Mesenchymal stem cell (in vitro differentiated cells and primary cell): ENCODE measurements around the gene ACP1.

Experiments
- DNase-seq: peaks from one replicate; pipeline ENCODE4 v3.0.0-alpha.2; 2013
- H2AFZ ChIP-seq: one replicate; pipeline ENCODE4 v1.6.1; 2013; ENCODE audit warnings: low read depth, mild to moderate bottlenecking, control low read depth, inconsistent platforms, low read length, moderate library complexity
- H2AK5ac ChIP-seq: 2 replicates; pipeline ENCODE4 v1.6.1; 2013; ENCODE audit warnings: low read length, moderate library complexity, mild to moderate bottlenecking, inconsistent platforms; ENCODE audit not compliant: severe bottlenecking
- H2BK120ac ChIP-seq: one replicate; pipeline ENCODE4 v1.6.1; 2013; ENCODE audit warnings: low read depth, mild to moderate bottlenecking, inconsistent platforms, low read length, moderate library complexity
- H2BK12ac ChIP-seq, 2 experiments: one replicate each; pipeline ENCODE4 v1.6.1; 2013; ENCODE audit warnings: inconsistent platforms in 2 of 2, low read length in 2 of 2, mild to moderate bottlenecking in 2 of 2, moderate library complexity in 2 of 2, control low read depth in 1 of 2
- H2BK15ac ChIP-seq: one replicate; pipeline ENCODE4 v1.6.1; 2013; ENCODE audit warnings: mild to moderate bottlenecking, low read depth, inconsistent platforms; ENCODE audit not compliant: poor library complexity, severe bottlenecking
- H2BK5ac ChIP-seq: 2 replicates; pipeline ENCODE4 v1.6.1; 2013; ENCODE audit warnings: low read depth, mild to moderate bottlenecking, low read length, control low read depth, inconsistent platforms; ENCODE audit not compliant: poor library complexity, severe bottlenecking
- H3K14ac ChIP-seq, 2 experiments: one replicate each; pipeline ENCODE4 v1.6.1; 2013; ENCODE audit warnings: inconsistent platforms in 2 of 2, low read length in 2 of 2, control low read depth in 1 of 2, mild to moderate bottlenecking in 1 of 2, moderate library complexity in 1 of 2
- H3K18ac ChIP-seq, 2 experiments: one replicate each; pipeline ENCODE4 v1.6.1; 2013; ENCODE audit warnings: inconsistent platforms in 2 of 2, low read length in 2 of 2, control low read depth in 1 of 2, low read depth in 1 of 2, mild to moderate bottlenecking in 1 of 2
- H3K23ac ChIP-seq, 2 experiments: one replicate each; pipeline ENCODE4 v1.6.1; 2013; ENCODE audit warnings: inconsistent platforms in 2 of 2, low read length in 2 of 2, mild to moderate bottlenecking in 2 of 2, moderate library complexity in 2 of 2, control low read depth in 1 of 2
- H3K27ac ChIP-seq: 2 replicates; pipeline ENCODE4 v1.5.1; 2013; ENCODE audit warnings: mild to moderate bottlenecking, moderate library complexity, low read length, control low read depth, inconsistent platforms; ENCODE audit not compliant: poor library complexity, severe bottlenecking
- H3K27me3 ChIP-seq, 2 experiments: 2 replicates each; pipeline versions ENCODE4 v1.6.1 to v1.7.0; 2013; ENCODE audit warnings: low read length in 2 of 2, mild to moderate bottlenecking in 2 of 2, moderate library complexity in 2 of 2, control low read depth in 1 of 2, inconsistent platforms in 1 of 2; ENCODE audit not compliant: control insufficient read depth in 1 of 2, insufficient read depth in 1 of 2
- H3K36me3 ChIP-seq, 2 experiments: 2 replicates each; pipeline versions ENCODE4 v1.6.1 to v1.7.0; 2013; ENCODE audit warnings: low read length in 2 of 2, control low read depth in 1 of 2, inconsistent platforms in 1 of 2, low read depth in 1 of 2, mild to moderate bottlenecking in 1 of 2; ENCODE audit not compliant: insufficient read depth in 2 of 2, control insufficient read depth in 1 of 2
- H3K4ac ChIP-seq, 2 experiments: one replicate each; pipeline ENCODE4 v1.6.1; 2013; ENCODE audit warnings: inconsistent platforms in 2 of 2, low read length in 2 of 2, mild to moderate bottlenecking in 2 of 2, moderate library complexity in 2 of 2, control low read depth in 1 of 2, low read depth in 1 of 2
- H3K4me1 ChIP-seq: 2 replicates; pipeline ENCODE4 v1.6.1; 2013; ENCODE audit warnings: low read depth, low read length, control low read depth; ENCODE audit not compliant: control insufficient read depth, insufficient read depth
- H3K4me2 ChIP-seq: 2 replicates; pipeline ENCODE4 v1.6.1; 2013; ENCODE audit warnings: low read length, mild to moderate bottlenecking, inconsistent platforms; ENCODE audit not compliant: poor library complexity, severe bottlenecking
- H3K4me3 ChIP-seq, 2 experiments: 2 replicates each; pipeline versions ENCODE4 v1.5.1 to v1.7.0; 2013; ENCODE audit warnings: low read length in 2 of 2, mild to moderate bottlenecking in 2 of 2, control low read depth in 1 of 2, low read depth in 1 of 2; ENCODE audit not compliant: insufficient read depth in 1 of 2
- H3K79me1 ChIP-seq: replicated peaks from 2 replicates; pipeline ENCODE4 v1.6.1; 2013; ENCODE audit warnings: mild to moderate bottlenecking, control low read depth, low read length, inconsistent platforms; ENCODE audit not compliant: poor library complexity, severe bottlenecking
- H3K9ac ChIP-seq: 2 replicates; pipeline ENCODE4 v1.7.0; 2013; ENCODE audit warnings: mild to moderate bottlenecking, low read length, moderate library complexity
- H3K9me3 ChIP-seq: 2 replicates; pipeline ENCODE4 v1.7.0; 2013; ENCODE audit warnings: mild to moderate bottlenecking, low read length; ENCODE audit not compliant: control insufficient read depth
- H4K8ac ChIP-seq: one replicate; pipeline ENCODE4 v1.6.1; 2013; ENCODE audit warnings: inconsistent platforms, mild to moderate bottlenecking, low read length, moderate library complexity
- H4K91ac ChIP-seq: one replicate; pipeline ENCODE4 v1.6.1; 2013; ENCODE audit warnings: mild to moderate bottlenecking, low read length, inconsistent platforms
- WGBS: methylation state at CpG from one replicate; pipeline ENCODE4 v1.1.7; 2013; ENCODE audit warnings: mixed read lengths; 5-methylcytosine and 5-hydroxymethylcytosine counted together

Gene ACP1

GRCh38 chr2:274503-274902, 9.8 kb downstream of the ACP1 start:
- Histone ChIP-seq H3K4ac (no peak overlapping the region), H3K4me1 (peaks cover 7% of the 10 kb centered on the region), H3K9me3 (no peaks in the 10 kb centered on the region), H3K79me1 (peaks cover 19% of the 10 kb centered on the region), H3K36me3 (peaks cover 25 to 83% of the 10 kb centered on the region in 2 experiments), H3K27ac (no peak overlapping the region), H2BK5ac (no peak overlapping the region), H3K23ac (no peak overlapping the region), H3K18ac (no peak overlapping the region), H2AFZ (no peak overlapping the region), H4K91ac (no peak overlapping the region), H2BK15ac (no peak overlapping the region), H3K14ac (no peak overlapping the region), H3K27me3 (no peaks in the 10 kb centered on the region), H3K4me2 (no peak overlapping the region), H2BK12ac (no peak overlapping the region), H4K8ac (no peak overlapping the region), H2BK120ac (no peak overlapping the region), H2AK5ac (no peak overlapping the region), H3K4me3 (no peak overlapping the region), H3K9ac (no peak overlapping the region)
- 98% methylated on average over 2 of the region's 3 CpGs for WGBS
- DNase-seq, result no peak

- Histone ChIP-seq H3K4me3 (no peak overlapping the region), H2BK5ac (no peak overlapping the region), H2BK12ac (no peak overlapping the region), H4K8ac (no peak overlapping the region), H2BK120ac (no peak overlapping the region), H3K4me2 (no peak overlapping the region), H3K27me3 (no peaks in the 10 kb centered on the region), H2AK5ac (no peak overlapping the region), H3K36me3 (peaks cover 25 to 86% of the 10 kb centered on the region in 2 experiments), H3K9ac (no peak overlapping the region), H3K27ac (no peak overlapping the region), H2BK15ac (no peak overlapping the region), H3K23ac (no peak overlapping the region), H2AFZ (no peak overlapping the region), H3K14ac (no peak overlapping the region), H3K9me3 (no peaks in the 10 kb centered on the region), H3K18ac (no peak overlapping the region), H3K4ac (no peak overlapping the region), H3K4me1 (peaks cover 7% of the 10 kb centered on the region), H4K91ac (no peak overlapping the region), H3K79me1 (peaks cover 23% of the 10 kb centered on the region)
- DNase-seq, result no peak
- WGBS, result 98% methylated on average over 3 of the region's 6 CpGs
Observed at GRCh38 chr2:275466-275865, 10.7 kb downstream of the ACP1 start.

- Histone ChIP-seq H3K27ac (no peak overlapping the region), H3K4ac (no peak overlapping the region), H3K36me3 (peaks cover 33 to 94% of the 10 kb centered on the region in 2 experiments), H3K14ac (no peak overlapping the region), H3K18ac (no peak overlapping the region), H2AK5ac (no peak overlapping the region), H3K9ac (no peak overlapping the region), H2AFZ (no peak overlapping the region), H2BK15ac (no peak overlapping the region), H4K8ac (no peak overlapping the region), H3K9me3 (no peaks in the 10 kb centered on the region), H2BK120ac (no peak overlapping the region), H3K4me2 (no peak overlapping the region), H3K4me3 (no peak overlapping the region), H3K79me1 (peaks cover 30% of the 10 kb centered on the region), H3K23ac (peak overlapping the region in 1 of 2 experiments; percentile 91), H3K4me1 (peaks cover 4% of the 10 kb centered on the region), H3K27me3 (no peaks in the 10 kb centered on the region), H2BK12ac (no peak overlapping the region), H2BK5ac (no peak overlapping the region), H4K91ac (peak overlapping the region; percentile 52)
- DNase-seq, result no peak
- WGBS, result 92% methylated on average over 2 of the region's 2 CpGs
Observed at GRCh38 chr2:278312-278926, 13.7 kb downstream of the ACP1 start.

GRCh38 chr2:278927-279320, 14.2 kb downstream of the ACP1 start:
- H3K27me3 ChIP-seq, result no peaks in the 10 kb centered on the region
- H2AK5ac ChIP-seq, result no peak overlapping the region
- WGBS, result 100% methylated on average over 2 of the region's 4 CpGs
- peaks cover 30% of the 10 kb centered on the region for H3K79me1 ChIP-seq
- peaks cover 34 to 89% of the 10 kb centered on the region in 2 experiments for H3K36me3 ChIP-seq
- H3K4ac ChIP-seq, result no peak overlapping the region
- H3K9ac ChIP-seq, result no peak overlapping the region
- no peak overlapping the region for H2BK120ac ChIP-seq
- H3K4me3 ChIP-seq, result no peak overlapping the region
- H3K9me3 ChIP-seq, result no peaks in the 10 kb centered on the region
- no peak overlapping the region for H3K4me2 ChIP-seq
- H4K91ac ChIP-seq, result no peak overlapping the region
- no peak overlapping the region for H2BK12ac ChIP-seq
- H4K8ac ChIP-seq, result no peak overlapping the region
- H2BK5ac ChIP-seq, result no peak overlapping the region
- peaks cover 4% of the 10 kb centered on the region for H3K4me1 ChIP-seq
- no peak for DNase-seq
- no peak overlapping the region for H2BK15ac ChIP-seq
- no peak overlapping the region for H3K23ac ChIP-seq
- H3K14ac ChIP-seq, result no peak overlapping the region
- no peak overlapping the region for H2AFZ ChIP-seq
- no peak overlapping the region for H3K18ac ChIP-seq
- no peak overlapping the region for H3K27ac ChIP-seq
